HEK293 (cell line): ENCODE results near the gene TCIRG1.

Experiments
- CTCF ChIP-seq: fragments of 450-650 bp; formaldehyde crosslinking; IDR thresholded peaks from 2 replicates; pipeline ENCODE4 v1.5.1; 2016; ENCODE audit warnings: missing biosample characterization, missing genetic modification characterization
- ZBTB21 ChIP-seq: fragments of 450-650 bp; formaldehyde crosslinking; IDR thresholded peaks from 2 replicates; pipeline ENCODE4 v1.5.1; 2017; ENCODE audit warnings: missing biosample characterization, missing genetic modification characterization
- ZNF302 ChIP-seq: fragments of 450-650 bp; formaldehyde crosslinking; IDR thresholded peaks from 2 replicates; pipeline ENCODE4 v1.5.1; 2016; ENCODE audit warnings: missing biosample characterization, missing genetic modification characterization, low read depth
- ZNF311 ChIP-seq: fragments of 450-650 bp; formaldehyde crosslinking; IDR thresholded peaks from 2 replicates; pipeline ENCODE4 v1.5.1; 2017; ENCODE audit warnings: missing biosample characterization, missing genetic modification characterization, borderline replicate concordance
- ZNF518A ChIP-seq: fragments of 450-650 bp; formaldehyde crosslinking; conservative IDR thresholded peaks from 2 replicates; pipeline ENCODE4 v1.5.1; 2016; ENCODE audit warnings: low read depth, missing biosample characterization, missing genetic modification characterization

- TF ChIP-seq ZNF311 = no peak
- no peak for TF ChIP-seq ZBTB21 (tag by site-specific recombination)
- no peak for TF ChIP-seq ZNF518A (tag by site-specific recombination)
- no peak for TF ChIP-seq CTCF (tag by site-specific recombination)
- no peak for TF ChIP-seq ZNF302 (tag by site-specific recombination)
Measured at GRCh38 chr11:68065841-68066240, 27.0 kb downstream of the TCIRG1 start.
